OCI-LY7 (cell line): ENCODE results near the gene PTPRT. TPM values are rescaled to one million over a fixed set of nuclear protein-coding genes. Genes with fewer than 3 reads are reported as not detected.
"Not testable (repeated sequence)": the region's sequence is repeated elsewhere in the genome, so short reads cannot be mapped to it uniquely, and the experiment has no call there.

ENCODE experiments used
- BruUV-seq: library from RNA; stranded (reverse); fragments of 400-500 nt; replicated peaks from 2 replicates; lab custom pipeline; 2021; lab: Mats Ljungman, UMichigan
- CTCF ChIA-PET: fragments of 300-600 bp; sonication (Branson Sonifier 250); formaldehyde crosslinking; loops from one replicate; lab custom pipeline; 2022; ENCODE audit warnings: antibody characterized with exemption; ENCODE audit not compliant: unreplicated experiment; lab: Charles Lee
- POLR2A ChIA-PET: fragments of 300-600 bp; sonication (Branson Sonifier 250); formaldehyde crosslinking; loops from one replicate; lab custom pipeline; 2022; ENCODE audit warnings: antibody characterized with exemption; lab: Charles Lee
- DNase-seq: peaks from one replicate; pipeline ENCODE4 v3.0.0-alpha.2; 2015; ENCODE audit warnings: low spot score
- H2AFZ ChIP-seq: fragments of 200-600 bp; sonication (generic), shearing (Covaris generic); 2 replicates; pipeline ENCODE4 v1.6.1; 2014; ENCODE audit warnings: mild to moderate bottlenecking, antibody characterized with exemption, low read length, moderate library complexity
- H3K27ac ChIP-seq: fragments of 200-600 bp; sonication (generic); 2 replicates; pipeline ENCODE4 v1.5.1; 2014; ENCODE audit warnings: mixed run types, low read depth, mild to moderate bottlenecking, moderate library complexity, low read length, inconsistent platforms; ENCODE audit not compliant: poor library complexity, severe bottlenecking
- H3K36me3 ChIP-seq: fragments of 200-600 bp; sonication (generic); 2 replicates; pipeline ENCODE4 v1.6.1; 2014; ENCODE audit warnings: mild to moderate bottlenecking, antibody characterized with exemption, low read length, moderate library complexity, mixed read lengths; ENCODE audit not compliant: insufficient read depth
- H3K4me1 ChIP-seq: fragments of 200-600 bp; sonication (generic); 2 replicates; pipeline ENCODE4 v1.5.1; 2014; ENCODE audit warnings: mild to moderate bottlenecking, low read length; ENCODE audit not compliant: insufficient read depth, poor library complexity, severe bottlenecking
- H3K4me2 ChIP-seq: fragments of 200-600 bp; sonication (generic); 2 replicates; pipeline ENCODE4 v1.6.1; 2014; ENCODE audit warnings: mild to moderate bottlenecking, low read length
- H3K4me3 ChIP-seq: fragments of 200-600 bp; sonication (generic); 2 replicates; pipeline ENCODE4 v1.5.1; 2014; ENCODE audit warnings: mild to moderate bottlenecking, low read depth, low read length; ENCODE audit not compliant: poor library complexity, severe bottlenecking
- H3K79me2 ChIP-seq: fragments of 200-600 bp; sonication (generic); 2 replicates; pipeline ENCODE4 v1.6.1; 2016; ENCODE audit warnings: low read depth, mild to moderate bottlenecking, low read length, moderate library complexity, mixed read lengths; ENCODE audit not compliant: insufficient read depth
- H3K9me2 ChIP-seq: fragments of 200-600 bp; sonication (generic); 2 replicates; pipeline ENCODE4 v1.6.1; 2016; ENCODE audit warnings: mild to moderate bottlenecking, low read length, mixed read lengths; ENCODE audit not compliant: insufficient read depth
- H3K9me3 ChIP-seq: fragments of 200-600 bp; sonication (generic); 2 replicates; pipeline ENCODE4 v1.6.1; 2014; ENCODE audit warnings: mild to moderate bottlenecking, mixed run types, low read length, mixed read lengths
- H4K20me1 ChIP-seq: fragments of 200-600 bp; sonication (generic); 2 replicates; pipeline ENCODE4 v1.6.1; 2014; ENCODE audit warnings: mild to moderate bottlenecking, antibody characterized with exemption, low read length, moderate library complexity, mixed read lengths; ENCODE audit not compliant: insufficient read depth
- EZH2phosphoT487 ChIP-seq: fragments of 200-600 bp; sonication (generic); IDR thresholded peaks from 2 replicates; pipeline ENCODE4 v1.6.1; 2018; ENCODE audit warnings: low read depth, borderline replicate concordance, mild to moderate bottlenecking, mixed run types, antibody characterized with exemption, low read length, moderate library complexity, mixed read lengths
- intact Hi-C: fragments of 100-400 bp; cut with micrococcal nuclease; formaldehyde crosslinking; loops from one replicate; pipeline ENCODE4 v1.10.0; 2022; ENCODE audit not compliant: unreplicated experiment
- total RNA-seq, 2 experiments: library from RNA; depleted of rRNA in 1 of 2; stranded (reverse); fragments of >200 nt in 1 of 2; shearing (Covaris generic) in 1 of 2; gene quantifications; 2 replicates each; pipeline ENCODE4 v1.2.3, GENCODE V29; 2014 to 2022
- TF ChIP-seq, protein P1 (sequence below): fragments of 200-600 bp; sonication (generic); conservative IDR thresholded peaks from 2 replicates; pipeline ENCODE4 v1.5.1; 2014; ENCODE audit warnings: mild to moderate bottlenecking, antibody characterized with exemption, low read length, moderate library complexity, mixed read lengths

Gene PTPRT
- total RNA-seq, 2 experiments from 2014 or later, result not detected

DNA sequence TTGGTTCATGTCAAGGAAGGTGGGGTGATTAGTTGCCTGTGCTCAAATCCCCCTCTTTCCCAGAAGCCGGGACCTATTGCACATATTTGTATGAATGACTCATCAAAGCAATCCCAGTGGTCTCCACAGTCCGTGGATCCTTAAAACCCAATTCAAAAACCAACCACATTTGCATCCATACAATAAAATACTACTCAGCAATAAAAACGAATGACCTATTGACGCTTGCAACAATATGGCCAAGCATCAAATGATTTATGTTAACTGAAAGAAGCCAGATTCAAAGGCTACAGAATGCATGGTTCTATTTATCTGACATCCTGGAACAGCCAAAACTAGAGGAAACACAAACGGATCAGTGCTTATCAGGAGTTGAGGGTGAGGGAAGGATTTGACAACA lies 275.4 kb downstream of the PTPRT start:
- no peak for DNase-seq
- BruUV-seq, result no TSS peak
- no peak overlapping the region for H3K27ac ChIP-seq
- no peaks in the 10 kb centered on the region for H3K4me1 ChIP-seq
- ChIA-PET POLR2A (no interaction called here), CTCF (no interaction called here)
- H3K9me3 ChIP-seq, result no peaks in the 10 kb centered on the region
- no peaks in the 10 kb centered on the region for H4K20me1 ChIP-seq
- H3K79me2 ChIP-seq, result no peaks in the 10 kb centered on the region
- H3K4me2 ChIP-seq, result no peak overlapping the region
- no peak overlapping the region for H3K4me3 ChIP-seq
- no peak overlapping the region for H2AFZ ChIP-seq
- intact Hi-C loops, result no loop called here
- H3K9me2 ChIP-seq, result no peaks in the 10 kb centered on the region
- TF ChIP-seq EZH2phosphoT487, result no peak
- TF ChIP-seq, protein P1, sequence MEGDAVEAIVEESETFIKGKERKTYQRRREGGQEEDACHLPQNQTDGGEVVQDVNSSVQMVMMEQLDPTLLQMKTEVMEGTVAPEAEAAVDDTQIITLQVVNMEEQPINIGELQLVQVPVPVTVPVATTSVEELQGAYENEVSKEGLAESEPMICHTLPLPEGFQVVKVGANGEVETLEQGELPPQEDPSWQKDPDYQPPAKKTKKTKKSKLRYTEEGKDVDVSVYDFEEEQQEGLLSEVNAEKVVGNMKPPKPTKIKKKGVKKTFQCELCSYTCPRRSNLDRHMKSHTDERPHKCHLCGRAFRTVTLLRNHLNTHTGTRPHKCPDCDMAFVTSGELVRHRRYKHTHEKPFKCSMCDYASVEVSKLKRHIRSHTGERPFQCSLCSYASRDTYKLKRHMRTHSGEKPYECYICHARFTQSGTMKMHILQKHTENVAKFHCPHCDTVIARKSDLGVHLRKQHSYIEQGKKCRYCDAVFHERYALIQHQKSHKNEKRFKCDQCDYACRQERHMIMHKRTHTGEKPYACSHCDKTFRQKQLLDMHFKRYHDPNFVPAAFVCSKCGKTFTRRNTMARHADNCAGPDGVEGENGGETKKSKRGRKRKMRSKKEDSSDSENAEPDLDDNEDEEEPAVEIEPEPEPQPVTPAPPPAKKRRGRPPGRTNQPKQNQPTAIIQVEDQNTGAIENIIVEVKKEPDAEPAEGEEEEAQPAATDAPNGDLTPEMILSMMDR, result no peak
- H3K36me3 ChIP-seq, result no peaks in the 10 kb centered on the region

DNA sequence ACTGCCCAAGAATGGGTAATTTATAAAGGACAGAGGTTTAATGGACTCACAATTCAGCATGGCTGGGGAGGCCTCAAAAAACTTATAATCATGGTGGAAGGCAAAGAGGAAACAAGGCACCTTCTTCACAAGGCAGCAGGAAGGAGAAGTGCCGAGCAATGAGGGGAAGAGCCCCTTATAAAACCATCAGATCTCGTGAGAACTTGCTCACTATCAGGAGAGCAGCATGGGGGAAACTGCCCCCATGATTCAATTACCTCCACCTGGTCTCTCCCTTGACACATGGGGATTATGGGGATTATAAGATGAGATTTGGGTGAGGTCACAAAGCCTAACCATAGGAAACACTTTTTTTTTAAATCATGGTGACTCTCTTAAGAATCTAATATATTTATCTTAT lies 278.9 kb downstream of the PTPRT start:
- BruUV-seq, H3K9me2 ChIP-seq, intact Hi-C loops, H3K36me3 ChIP-seq, H3K4me1 ChIP-seq, H3K4me2 ChIP-seq, POLR2A ChIA-PET, DNase-seq, H3K79me2 ChIP-seq, H4K20me1 ChIP-seq, H3K4me3 ChIP-seq, CTCF ChIA-PET, H3K27ac ChIP-seq, H3K9me3 ChIP-seq, H2AFZ ChIP-seq: not testable (repeated sequence)

DNA sequence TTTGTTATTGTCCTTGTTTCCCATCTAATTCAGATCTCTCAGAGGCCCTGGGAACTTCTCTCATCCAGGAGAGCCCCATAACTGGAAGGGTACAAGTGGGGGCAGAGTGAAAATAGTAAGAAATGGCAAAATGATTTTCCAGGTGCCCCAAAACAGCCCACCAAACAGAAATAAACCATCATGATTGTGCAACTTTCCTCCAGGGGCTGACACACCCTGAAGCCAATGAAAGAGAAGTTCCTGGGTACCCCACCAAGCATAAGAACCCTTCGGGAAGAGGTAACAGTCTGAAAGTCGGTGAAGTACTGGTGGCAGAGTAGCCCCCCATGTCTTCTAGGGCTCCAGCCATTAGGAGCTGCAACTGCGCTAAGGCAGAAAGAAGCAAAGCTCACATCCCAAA lies 282.0 kb downstream of the PTPRT start:
- H3K9me3 ChIP-seq, result no peaks in the 10 kb centered on the region
- BruUV-seq, result no TSS peak
- POLR2A ChIA-PET, result no interaction called here
- no peak overlapping the region for H3K4me2 ChIP-seq
- TF ChIP-seq EZH2phosphoT487, result no peak
- TF ChIP-seq, protein P1, result no peak
- H3K27ac ChIP-seq, result no peak overlapping the region
- no peaks in the 10 kb centered on the region for H4K20me1 ChIP-seq
- intact Hi-C loops, result no loop called here
- no peaks in the 10 kb centered on the region for H3K36me3 ChIP-seq
- H3K9me2 ChIP-seq, result no peaks in the 10 kb centered on the region
- H3K4me1 ChIP-seq, result no peaks in the 10 kb centered on the region
- no peaks in the 10 kb centered on the region for H3K79me2 ChIP-seq
- CTCF ChIA-PET, result no interaction called here
- DNase-seq, result no peak
- no peak overlapping the region for H3K4me3 ChIP-seq
- H2AFZ ChIP-seq, result no peak overlapping the region
